Mesenchymal stem cell (in vitro differentiated cells and primary cell): ENCODE measurements around the gene CRIP3. TPM values are rescaled to one million over a fixed set of nuclear protein-coding genes. Genes with fewer than 3 reads are reported as not detected.

Source experiments
- DNase-seq: peaks from one replicate; pipeline ENCODE4 v3.0.0-alpha.2; 2013
- H2AFZ ChIP-seq: one replicate; pipeline ENCODE4 v1.6.1; 2013; ENCODE audit warnings: low read depth, mild to moderate bottlenecking, control low read depth, inconsistent platforms, low read length, moderate library complexity
- H2AK5ac ChIP-seq: 2 replicates; pipeline ENCODE4 v1.6.1; 2013; ENCODE audit warnings: low read length, moderate library complexity, mild to moderate bottlenecking, inconsistent platforms; ENCODE audit not compliant: severe bottlenecking
- H2BK120ac ChIP-seq: one replicate; pipeline ENCODE4 v1.6.1; 2013; ENCODE audit warnings: low read depth, mild to moderate bottlenecking, inconsistent platforms, low read length, moderate library complexity
- H2BK12ac ChIP-seq, 2 experiments: one replicate each; pipeline ENCODE4 v1.6.1; 2013; ENCODE audit warnings: inconsistent platforms in 2 of 2, low read length in 2 of 2, mild to moderate bottlenecking in 2 of 2, moderate library complexity in 2 of 2, control low read depth in 1 of 2
- H2BK15ac ChIP-seq: one replicate; pipeline ENCODE4 v1.6.1; 2013; ENCODE audit warnings: mild to moderate bottlenecking, low read depth, inconsistent platforms; ENCODE audit not compliant: poor library complexity, severe bottlenecking
- H2BK5ac ChIP-seq: 2 replicates; pipeline ENCODE4 v1.6.1; 2013; ENCODE audit warnings: low read depth, mild to moderate bottlenecking, low read length, control low read depth, inconsistent platforms; ENCODE audit not compliant: poor library complexity, severe bottlenecking
- H3K14ac ChIP-seq, 2 experiments: one replicate each; pipeline ENCODE4 v1.6.1; 2013; ENCODE audit warnings: inconsistent platforms in 2 of 2, low read length in 2 of 2, control low read depth in 1 of 2, mild to moderate bottlenecking in 1 of 2, moderate library complexity in 1 of 2
- H3K18ac ChIP-seq, 2 experiments: one replicate each; pipeline ENCODE4 v1.6.1; 2013; ENCODE audit warnings: inconsistent platforms in 2 of 2, low read length in 2 of 2, control low read depth in 1 of 2, low read depth in 1 of 2, mild to moderate bottlenecking in 1 of 2
- H3K23ac ChIP-seq, 2 experiments: one replicate each; pipeline ENCODE4 v1.6.1; 2013; ENCODE audit warnings: inconsistent platforms in 2 of 2, low read length in 2 of 2, mild to moderate bottlenecking in 2 of 2, moderate library complexity in 2 of 2, control low read depth in 1 of 2
- H3K27ac ChIP-seq: 2 replicates; pipeline ENCODE4 v1.5.1; 2013; ENCODE audit warnings: mild to moderate bottlenecking, moderate library complexity, low read length, control low read depth, inconsistent platforms; ENCODE audit not compliant: poor library complexity, severe bottlenecking
- H3K27me3 ChIP-seq, 2 experiments: 2 replicates each; pipeline versions ENCODE4 v1.6.1 to v1.7.0; 2013; ENCODE audit warnings: low read length in 2 of 2, mild to moderate bottlenecking in 2 of 2, moderate library complexity in 2 of 2, control low read depth in 1 of 2, inconsistent platforms in 1 of 2; ENCODE audit not compliant: control insufficient read depth in 1 of 2, insufficient read depth in 1 of 2
- H3K36me3 ChIP-seq, 2 experiments: 2 replicates each; pipeline versions ENCODE4 v1.6.1 to v1.7.0; 2013; ENCODE audit warnings: low read length in 2 of 2, control low read depth in 1 of 2, inconsistent platforms in 1 of 2, low read depth in 1 of 2, mild to moderate bottlenecking in 1 of 2; ENCODE audit not compliant: insufficient read depth in 2 of 2, control insufficient read depth in 1 of 2
- H3K4ac ChIP-seq, 2 experiments: one replicate each; pipeline ENCODE4 v1.6.1; 2013; ENCODE audit warnings: inconsistent platforms in 2 of 2, low read length in 2 of 2, mild to moderate bottlenecking in 2 of 2, moderate library complexity in 2 of 2, control low read depth in 1 of 2, low read depth in 1 of 2
- H3K4me1 ChIP-seq: 2 replicates; pipeline ENCODE4 v1.6.1; 2013; ENCODE audit warnings: low read depth, low read length, control low read depth; ENCODE audit not compliant: control insufficient read depth, insufficient read depth
- H3K4me2 ChIP-seq: 2 replicates; pipeline ENCODE4 v1.6.1; 2013; ENCODE audit warnings: low read length, mild to moderate bottlenecking, inconsistent platforms; ENCODE audit not compliant: poor library complexity, severe bottlenecking
- H3K4me3 ChIP-seq, 2 experiments: 2 replicates each; pipeline versions ENCODE4 v1.5.1 to v1.7.0; 2013; ENCODE audit warnings: low read length in 2 of 2, mild to moderate bottlenecking in 2 of 2, control low read depth in 1 of 2, low read depth in 1 of 2; ENCODE audit not compliant: insufficient read depth in 1 of 2
- H3K79me1 ChIP-seq: replicated peaks from 2 replicates; pipeline ENCODE4 v1.6.1; 2013; ENCODE audit warnings: mild to moderate bottlenecking, control low read depth, low read length, inconsistent platforms; ENCODE audit not compliant: poor library complexity, severe bottlenecking
- H3K9ac ChIP-seq: 2 replicates; pipeline ENCODE4 v1.7.0; 2013; ENCODE audit warnings: mild to moderate bottlenecking, low read length, moderate library complexity
- H3K9me3 ChIP-seq: 2 replicates; pipeline ENCODE4 v1.7.0; 2013; ENCODE audit warnings: mild to moderate bottlenecking, low read length; ENCODE audit not compliant: control insufficient read depth
- H4K8ac ChIP-seq: one replicate; pipeline ENCODE4 v1.6.1; 2013; ENCODE audit warnings: inconsistent platforms, mild to moderate bottlenecking, low read length, moderate library complexity
- H4K91ac ChIP-seq: one replicate; pipeline ENCODE4 v1.6.1; 2013; ENCODE audit warnings: mild to moderate bottlenecking, low read length, inconsistent platforms
- WGBS: methylation state at CpG from one replicate; pipeline ENCODE4 v1.1.7; 2013; ENCODE audit warnings: mixed read lengths; 5-methylcytosine and 5-hydroxymethylcytosine counted together
- small RNA-seq: library from polyadenylated mRNA; stranded (forward); fragments of <200 nt; extraction: miRNeasy Mini kit (QIAGEN cat#:217004); gene quantifications from one replicate; pipeline ENCODE3, GENCODE V24; 2013; ENCODE audit warnings: low read depth

The CRIP3 gene

DNA sequence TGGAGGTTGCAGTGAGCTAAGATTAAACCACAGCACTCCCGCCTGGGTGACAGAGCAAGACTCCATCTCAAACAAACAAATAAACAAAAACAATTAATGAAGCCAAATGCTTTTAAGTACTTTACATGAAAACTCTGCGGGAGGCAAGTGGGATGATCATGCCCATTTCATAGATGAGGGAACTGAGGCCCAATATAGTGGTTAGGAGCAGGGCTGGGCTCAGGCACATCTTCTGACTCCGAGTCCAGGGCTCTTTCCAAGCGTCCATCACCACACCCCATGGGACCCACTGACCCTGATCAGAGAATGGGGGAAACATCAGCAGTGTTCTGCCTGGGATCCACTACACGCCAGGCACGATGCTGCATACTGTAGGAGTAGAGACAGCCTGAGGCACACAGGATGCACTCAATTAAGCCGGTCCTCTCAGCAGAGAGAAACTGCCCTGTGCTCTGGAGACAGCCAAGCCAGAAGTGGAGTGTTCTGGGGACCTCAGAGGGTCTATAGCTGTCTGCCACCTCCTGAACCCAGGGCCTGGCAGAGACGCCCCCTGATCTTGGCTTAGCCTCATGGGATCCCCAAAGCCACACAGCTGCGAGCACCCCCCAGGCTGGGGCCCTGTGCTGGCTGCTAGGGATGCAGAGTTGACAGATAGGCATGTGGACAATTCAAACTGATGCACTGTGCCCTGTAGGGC is 51.8 kb downstream of the CRIP3 start:
- Histone ChIP-seq H2BK12ac (no peak overlapping the region), H3K36me3 (no peaks in the 10 kb centered on the region), H4K8ac (no peak overlapping the region), H3K27me3 (peaks cover 57 to 58% of the 10 kb centered on the region in 2 experiments), H2BK120ac (no peak overlapping the region), H3K27ac (no peak overlapping the region), H3K4me1 (no peaks in the 10 kb centered on the region), H3K4me2 (no peak overlapping the region), H3K9me3 (no peaks in the 10 kb centered on the region), H2BK15ac (no peak overlapping the region), H3K18ac (no peak overlapping the region), H2BK5ac (no peak overlapping the region), H3K23ac (no peak overlapping the region), H3K14ac (no peak overlapping the region), H3K4me3 (no peak overlapping the region), H4K91ac (no peak overlapping the region), H3K4ac (no peak overlapping the region), H3K9ac (no peak overlapping the region), H2AK5ac (no peak overlapping the region), H2AFZ (no peak overlapping the region), H3K79me1 (no peaks in the 10 kb centered on the region)
- DNase-seq, result no peak
- WGBS, result 81% methylated on average over 9 of the region's 9 CpGs

Small RNA genes within 50 kb of the gene (small RNA-seq; reads per million reads assigned to genes)
- gene RPL12P47, result not detected
